B cell (primary cell): ENCODE measurements around the gene INHBB. TPM values are rescaled to one million over a fixed set of nuclear protein-coding genes. Genes with fewer than 3 reads are reported as not detected.

Experiments
- ATAC-seq: fragments of 200-7000 bp; cut with Tn5 transposase; one replicate; pipeline ENCODE4 v1.10.0; 2021; ENCODE audit warnings: low read depth, mild to moderate bottlenecking, moderate number of reproducible peaks, moderate library complexity
- CTCF ChIA-PET: fragments of 350-600 bp; sonication (Branson Sonifier 250); formaldehyde crosslinking; loops from one replicate; lab custom pipeline; 2021; ENCODE audit warnings: antibody characterized with exemption, inconsistent platforms; lab: Charles Lee
- POLR2A ChIA-PET: fragments of 350-600 bp; sonication (Branson Sonifier 250); formaldehyde crosslinking; loops from one replicate; lab custom pipeline; 2021; ENCODE audit warnings: antibody characterized with exemption; lab: Charles Lee
- DNase-seq: peaks from one replicate; pipeline ENCODE4 v3.0.0; 2013
- H2AFZ ChIP-seq: 2 replicates; pipeline ENCODE4 v1.6.1; 2012; ENCODE audit warnings: mild to moderate bottlenecking, low read depth, low read length; ENCODE audit not compliant: insufficient read depth, poor library complexity, severe bottlenecking
- H3K27ac ChIP-seq, 2 donors: 1 replicate in 1 of 2; 2 replicates in 1 of 2; pipeline ENCODE4 v1.5.1; 2012 to 2013; ENCODE audit warnings: low read length in 2 of 2, mild to moderate bottlenecking in 2 of 2, moderate library complexity in 1 of 2
- H3K27me3 ChIP-seq, 4 experiments: fragments of 200-600 bp in 1 of 4; sonication (generic) in 1 of 4; replicated peaks in 1 of 4; 1 replicate in 2 of 4; 2 replicates in 2 of 4; pipeline versions ENCODE4 v1.6.1 to v1.7.0; 2013 to 2016; ENCODE audit warnings: low read length in 3 of 4, mild to moderate bottlenecking in 2 of 4, mixed read lengths in 1 of 4, moderate library complexity in 1 of 4; ENCODE audit not compliant: insufficient read depth in 4 of 4, control insufficient read depth in 3 of 4; ENCODE audit errors: control extremely low read depth in 1 of 4
- H3K36me3 ChIP-seq, 2 experiments: replicated peaks in 1 of 2; 1 replicate in 1 of 2; 2 replicates in 1 of 2; pipeline versions ENCODE4 v1.6.1 to v1.7.1; 2013; ENCODE audit warnings: low read length in 1 of 2; ENCODE audit not compliant: insufficient read depth in 2 of 2, control insufficient read depth in 1 of 2; ENCODE audit errors: control extremely low read depth in 1 of 2, extremely low read depth in 1 of 2
- H3K4me1 ChIP-seq, 2 donors: fragments of 200-600 bp in 1 of 2; sonication (generic) in 1 of 2; 1 replicate in 1 of 2; 2 replicates in 1 of 2; pipeline versions ENCODE4 v1.5.1 to v1.6.1; 2013 to 2017; ENCODE audit warnings: low read length in 2 of 2; ENCODE audit not compliant: control insufficient read depth in 2 of 2, insufficient read depth in 2 of 2
- H3K4me2 ChIP-seq: replicated peaks from 2 replicates; pipeline ENCODE3; 2012; ENCODE audit warnings: mild to moderate bottlenecking, low read depth, low read length; ENCODE audit not compliant: poor library complexity, severe bottlenecking
- H3K4me3 ChIP-seq, 5 experiments: fragments of 200-600 bp in 1 of 5; sonication (generic) in 1 of 5; 1 replicate in 3 of 5; 2 replicates in 2 of 5; pipeline versions ENCODE4 v1.5.1 to v1.7.0; 2011 to 2016; ENCODE audit warnings: low read length in 4 of 5, mild to moderate bottlenecking in 4 of 5, low read depth in 2 of 5, control low read depth in 1 of 5, moderate library complexity in 1 of 5; ENCODE audit not compliant: insufficient read depth in 1 of 5; ENCODE audit errors: control extremely low read depth in 1 of 5, extremely low read depth in 1 of 5
- H3K79me2 ChIP-seq: fragments of 200-600 bp; sonication (generic); one replicate; pipeline ENCODE4 v1.6.0; 2016; ENCODE audit warnings: low read length; ENCODE audit not compliant: control insufficient read depth, insufficient read depth
- H3K9ac ChIP-seq: fragments of 200-600 bp; sonication (generic); 2 replicates; pipeline ENCODE4 v1.6.1; 2017; ENCODE audit warnings: mild to moderate bottlenecking, low read length, moderate library complexity
- H3K9me3 ChIP-seq, 3 donors: one replicate each; pipeline versions ENCODE4 v1.6.1 to v1.7.1; 2013; ENCODE audit warnings: low read length in 2 of 3; ENCODE audit not compliant: control insufficient read depth in 2 of 3, insufficient read depth in 1 of 3; ENCODE audit errors: control extremely low read depth in 1 of 3
- H4K20me1 ChIP-seq: 2 replicates; pipeline ENCODE4 v1.6.0; 2012; ENCODE audit warnings: mild to moderate bottlenecking, low read length; ENCODE audit not compliant: insufficient read depth, control insufficient read depth, poor library complexity, severe bottlenecking
- H3K27ac Mint-ChIP-seq: one replicate; pipeline ENCODE4 v1.8.0; 2021; ENCODE audit warnings: mixed read lengths
- H3K27me3 Mint-ChIP-seq: one replicate; pipeline ENCODE4 v1.8.0; 2021; ENCODE audit warnings: mixed read lengths
- H3K4me1 Mint-ChIP-seq: one replicate; pipeline ENCODE4 v1.8.0; 2021; ENCODE audit warnings: mixed read lengths
- H3K4me3 Mint-ChIP-seq: one replicate; pipeline ENCODE4 v1.8.0; 2021; ENCODE audit warnings: mixed read lengths
- H3K9me3 Mint-ChIP-seq: one replicate; pipeline ENCODE4 v1.8.0; 2022; ENCODE audit warnings: mixed read lengths; ENCODE audit not compliant: insufficient read depth
- CTCF ChIP-seq: fragments of 200-600 bp; IDR thresholded peaks from one replicate; pipeline ENCODE4 v1.8.0; 2022; ENCODE audit warnings: antibody characterized with exemption, mild to moderate bottlenecking
- EZH2 ChIP-seq: IDR thresholded peaks from 2 replicates; pipeline ENCODE4 v1.6.1; 2012; ENCODE audit warnings: borderline replicate concordance, low read depth, mild to moderate bottlenecking, moderate library complexity, low read length; ENCODE audit not compliant: insufficient read depth, poor library complexity, severe bottlenecking
- WGBS: methylation state at CpG from one replicate; pipeline ENCODE4 v1.1.5; 2013; ENCODE audit warnings: missing lambda C conversion rate; ENCODE audit not compliant: insufficient coverage; 5-methylcytosine and 5-hydroxymethylcytosine counted together
- intact Hi-C: fragments of 100-400 bp; cut with micrococcal nuclease; formaldehyde crosslinking; loops from one replicate; pipeline ENCODE4 v1.10.0; 2022
- polyA plus RNA-seq: library from polyadenylated mRNA; depleted of rRNA; stranded (reverse); fragments of >200 nt; gene quantifications from 2 replicates; pipeline ENCODE4 v1.2.3, GENCODE V29; 2012
- total RNA-seq, 2 donors: library from RNA; stranded (reverse); fragments of 120-200 nt in 1 of 2; gene quantifications; 1 replicate in 1 of 2; 2 replicates in 1 of 2; pipeline versions ENCODE4 v1.2.3 to v1.2.4, GENCODE V29; 2013 to 2022

INHBB gene
- total and polyA plus RNA-seq, 2 donors (not counting 1 experiment from before 2014, with no cell fraction given), result 0.03 TPM; not detected in 1

GRCh38 chr2:120307482-120307881 lies 38.5 kb upstream of the INHBB start:
- Histone ChIP-seq H3K9me3 (no peaks in the 10 kb centered on the region), H3K36me3 (peaks cover 0 to 2% of the 10 kb centered on the region in 2 experiments), H3K4me2 (no peak overlapping the region), H4K20me1 (no peaks in the 10 kb centered on the region), H3K79me2 (no peaks in the 10 kb centered on the region), H3K4me1 (peaks cover 5 to 11% of the 10 kb centered on the region in 2 donors), H3K27ac (no peak overlapping the region), H3K4me3 (no peak overlapping the region), H3K9ac (no peak overlapping the region), H2AFZ (no peak overlapping the region), H3K27me3 (no peaks in the 10 kb centered on the region)
- CTCF ChIA-PET, result no interaction called here
- TF ChIP-seq CTCF (no peak), EZH2 (no peak)
- WGBS, result 87% methylated on average over 5 of the region's 7 CpGs
- Mint-ChIP-seq H3K4me1 (peaks cover 23% of the 10 kb centered on the region), H3K9me3 (no peaks in the 10 kb centered on the region), H3K4me3 (no peak overlapping the region), H3K27me3 (no peaks in the 10 kb centered on the region), H3K27ac (no peak overlapping the region)
- intact Hi-C loops, result no loop called here
- ATAC-seq (no peak), DNase-seq (no peak)
- POLR2A ChIA-PET, result interaction anchor here (1.2 kb wide), 1 partner anchor 55 kb away, joined by 3 read pairs; the partner anchor contains the start of gene RALB

- ChIA-PET POLR2A (interaction anchor here (0.6 to 1.2 kb wide), 2 partner anchors 56 to 545 kb away, joined by 3 read pairs; partner anchors contain the start of gene RALB), CTCF (no interaction called here)
- WGBS, result 69% methylated on average over 13 of the region's 16 CpGs
- Histone ChIP-seq H3K27ac (no peak overlapping the region), H3K4me1 (peaks cover 13 to 18% of the 10 kb centered on the region in 2 donors), H3K9ac (no peak overlapping the region), H4K20me1 (no peaks in the 10 kb centered on the region), H3K79me2 (no peaks in the 10 kb centered on the region), H3K4me3 (no peak overlapping the region), H3K4me2 (no peak overlapping the region), H3K36me3 (peaks cover 0 to 2% of the 10 kb centered on the region in 2 experiments), H2AFZ (no peak overlapping the region), H3K9me3 (no peaks in the 10 kb centered on the region), H3K27me3 (peaks cover 0 to 6% (median 0%) of the 10 kb centered on the region in 4 experiments)
- DNase-seq (no peak), ATAC-seq (no peak)
- intact Hi-C loops, result no loop called here
- H3K4me3 Mint-ChIP-seq, result no peak overlapping the region
- no peaks in the 10 kb centered on the region for H3K9me3 Mint-ChIP-seq
- no peak overlapping the region for H3K27ac Mint-ChIP-seq
- TF ChIP-seq CTCF (no peak), EZH2 (no peak)
- peaks cover 24% of the 10 kb centered on the region for H3K4me1 Mint-ChIP-seq
- H3K27me3 Mint-ChIP-seq, result peaks cover 6% of the 10 kb centered on the region
Measured at GRCh38 chr2:120308038-120308910, 37.7 kb upstream of the INHBB start.
